Activated CD4-positive, CD25-positive, alpha-beta regulatory T cell treated with anti-CD3 and anti-CD28 coated beads, Interleukin-2, amount 50 U/mL, for 72 hours (primary cell): ENCODE data around the gene MCOLN1.
A peak's percentile ranks its signal among the peaks of the same experiment; 100 is the strongest.

Source experiments
- DNase-seq: peaks from one replicate; pipeline ENCODE4 v3.0.0; 2021

Gene MCOLN1

GRCh38 chr19:7504684-7505083, 17.7 kb upstream of the MCOLN1 start:
- DNase-seq, result no peak

GRCh38 chr19:7505288-7505681, 17.1 kb upstream of the MCOLN1 start:
- DNase-seq, result no peak

GRCh38 chr19:7505682-7506384, 16.6 kb upstream of the MCOLN1 start:
- no peak for DNase-seq

GRCh38 chr19:7506385-7507328, 15.8 kb upstream of the MCOLN1 start:
- peak; percentile 60 for DNase-seq

- peak; percentile 57 for DNase-seq
These were observed 14.5 kb upstream of the MCOLN1 start for GRCh38 chr19:7507884-7508283.

- no peak for DNase-seq
These were observed 12.8 kb upstream of the MCOLN1 start for GRCh38 chr19:7509625-7510024.

- no peak for DNase-seq
These were observed 10.0 kb upstream of the MCOLN1 start for GRCh38 chr19:7512400-7512851.

- no peak for DNase-seq
These were observed 8.4 kb upstream of the MCOLN1 start for GRCh38 chr19:7513809-7514642.

- no peak for DNase-seq
These were observed 7.2 kb upstream of the MCOLN1 start for GRCh38 chr19:7515110-7515644.

- DNase-seq, result no peak
These were observed 6.7 kb upstream of the MCOLN1 start, which contains the start of gene ZNF358 for GRCh38 chr19:7515645-7516151. ZNF358 (plus strand) TSS chr19:7516103; CDS start chr19:7519243, 3,140 bp downstream.

- DNase-seq, result no peak
These were observed 6.1 kb upstream of the MCOLN1 start for GRCh38 chr19:7516333-7516732.

- DNase-seq, result no peak
These were observed 5.5 kb upstream of the MCOLN1 start for GRCh38 chr19:7516878-7517277.

GRCh38 chr19:7519361-7520130, 2.9 kb upstream of the MCOLN1 start:
- no peak for DNase-seq

- no peak for DNase-seq
These were observed 2.0 kb upstream of the MCOLN1 start for GRCh38 chr19:7520131-7521051.

- DNase-seq, result no peak
These were observed 813 bp upstream of the MCOLN1 start for GRCh38 chr19:7521551-7522071.

- DNase-seq, result no peak
These were observed 671 bp downstream of the MCOLN1 start for GRCh38 chr19:7522923-7523667.

GRCh38 chr19:7524523-7524922, 2.1 kb downstream of the MCOLN1 start:
- no peak for DNase-seq

GRCh38 chr19:7524992-7525739, 2.7 kb downstream of the MCOLN1 start:
- DNase-seq, result no peak
